ENCODE results near the gene EIF4G3.
"Not testable (repeated sequence)": the region's sequence is repeated elsewhere in the genome, so short reads cannot be mapped to it uniquely, and the experiment has no call there.

The EIF4G3 gene

DNA sequence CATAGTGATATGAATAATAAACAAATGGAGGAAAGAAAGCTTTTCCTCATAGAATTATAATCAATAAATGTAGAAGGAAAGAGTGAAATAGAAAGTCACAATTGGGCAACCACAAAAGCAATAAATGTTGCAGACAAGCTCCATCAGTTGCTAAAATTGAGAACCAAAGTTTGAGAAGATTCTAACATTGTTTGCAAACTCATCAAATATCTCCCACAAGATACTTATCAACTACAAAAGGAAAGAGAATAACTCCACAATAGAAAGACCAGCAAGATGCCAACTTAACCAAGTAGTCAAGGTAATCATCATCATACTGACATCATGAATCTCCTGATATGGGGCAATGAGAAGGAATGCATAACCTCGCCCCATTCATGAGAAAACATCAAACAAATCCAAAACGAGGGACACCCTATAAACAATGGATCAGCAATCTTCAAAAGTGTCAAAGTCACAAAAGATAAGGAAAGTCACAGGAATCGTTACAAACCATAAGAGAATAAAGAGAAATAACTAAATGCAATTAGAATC lies 16.4 kb downstream of the EIF4G3 start:
- no peak for DNase-seq
- intact Hi-C loops (cut with DNase I), result no loop called here

GRCh38 chr1:21157868-21158267 lies 18.8 kb downstream of the EIF4G3 start:
- intact Hi-C loops (cut with DNase I), result no loop called here

DNA sequence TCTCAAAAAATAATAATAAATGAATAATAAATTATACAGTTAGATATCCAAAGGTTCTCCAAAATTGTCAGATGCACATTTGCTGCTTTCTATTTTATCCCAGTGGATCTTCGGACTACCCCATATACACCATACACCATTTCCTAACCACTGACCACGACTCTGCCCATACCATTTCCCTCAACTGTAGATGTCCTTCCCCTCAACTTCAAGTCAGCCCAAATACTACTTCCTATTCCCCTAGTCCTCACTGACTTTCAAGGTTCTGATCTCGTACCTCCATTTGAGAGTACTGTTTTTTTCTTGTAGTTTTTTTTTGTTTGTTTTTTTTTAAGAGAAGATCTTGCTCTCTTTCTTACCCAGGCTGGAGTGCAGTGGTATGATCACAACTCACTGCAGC lies 19.6 kb downstream of the EIF4G3 start:
- intact Hi-C loops (cut with DNase I), result no loop called here
- no peak for DNase-seq

More at GRCh38 chr1:21157868-21158267, 18.8 kb downstream of the EIF4G3 start:
- DNase-seq, result no peak

GRCh38 chr1:21156019-21156418 lies 20.7 kb downstream of the EIF4G3 start:
- DNase-seq, result no peak
- intact Hi-C loops (cut with DNase I), result no loop called here

GRCh38 chr1:21154717-21155116 lies 22.0 kb downstream of the EIF4G3 start:
- DNase-seq, result no peak
- intact Hi-C loops (cut with DNase I), result no loop called here

DNA sequence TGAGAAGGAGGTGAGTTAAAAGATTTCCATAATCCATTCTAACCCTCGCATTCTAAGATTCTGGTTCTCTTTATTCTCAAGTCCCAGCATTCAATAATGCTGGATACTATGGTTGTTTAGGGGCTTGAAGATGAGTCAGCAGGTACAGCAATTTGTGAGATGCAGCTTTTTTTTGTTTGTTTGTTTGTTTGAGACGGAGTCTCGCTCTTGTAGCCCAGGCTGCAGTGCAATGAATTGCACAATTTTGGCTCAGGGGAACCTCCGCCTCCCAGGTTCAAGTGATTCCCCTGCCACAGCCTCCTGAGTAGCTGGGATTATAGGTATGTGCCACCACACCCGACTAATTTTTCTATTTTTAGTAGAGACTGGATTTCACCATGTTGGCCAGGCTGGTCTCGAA lies 23.3 kb downstream of the EIF4G3 start:
- DNase-seq, result no peak
- intact Hi-C loops (cut with DNase I), result no loop called here

GRCh38 chr1:21152423-21153100 lies 24.1 kb downstream of the EIF4G3 start:
- no peak for DNase-seq
- intact Hi-C loops (cut with DNase I), result no loop called here

GRCh38 chr1:21149855-21150432 lies 26.8 kb downstream of the EIF4G3 start:
- intact Hi-C loops (cut with DNase I), result no loop called here
- DNase-seq, result peak in 8 of 10 donors; percentile 23 to 95 (median 44)

DNA sequence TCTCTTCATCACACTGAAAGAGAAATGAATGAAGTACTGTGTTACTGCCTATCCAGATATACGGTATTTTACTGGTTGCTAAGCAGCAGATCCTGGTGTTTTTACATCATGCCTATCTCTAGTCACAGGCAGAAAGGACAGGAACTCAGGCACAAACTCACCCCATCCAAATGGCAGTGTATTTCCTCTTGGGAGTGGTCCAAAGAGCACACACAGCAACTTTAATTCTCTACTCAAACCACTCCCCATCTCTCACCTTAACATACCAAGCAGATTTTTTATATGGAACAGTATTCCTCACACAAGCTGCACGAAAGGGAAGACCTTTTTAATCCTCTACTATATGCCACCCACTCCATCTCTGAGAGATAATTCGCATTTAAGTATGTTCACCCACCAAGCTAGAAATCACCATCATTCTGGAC lies 27.3 kb downstream of the EIF4G3 start:
- intact Hi-C loops (cut with DNase I), result no loop called here
- DNase-seq, result no peak

GRCh38 chr1:21143752-21144151 lies 32.9 kb downstream of the EIF4G3 start:
- DNase-seq, result no peak
- intact Hi-C loops (cut with DNase I), result no loop called here

- DNase-seq, result no peak
- intact Hi-C loops (cut with DNase I), result no loop called here
Observed at GRCh38 chr1:21143138-21143537, 33.6 kb downstream of the EIF4G3 start.

GRCh38 chr1:21141030-21141429 lies 35.7 kb downstream of the EIF4G3 start:
- intact Hi-C loops (cut with DNase I), result no loop called here
- DNase-seq, result no peak

- intact Hi-C loops (cut with DNase I), result no loop called here
- DNase-seq, result peak in 1 of 10 donors; percentile 54
Observed at GRCh38 chr1:21139601-21140000, 37.1 kb downstream of the EIF4G3 start.

- intact Hi-C loops (cut with DNase I); DNase-seq: not testable (repeated sequence)
Observed at GRCh38 chr1:21136344-21136743, 40.4 kb downstream of the EIF4G3 start.

DNA sequence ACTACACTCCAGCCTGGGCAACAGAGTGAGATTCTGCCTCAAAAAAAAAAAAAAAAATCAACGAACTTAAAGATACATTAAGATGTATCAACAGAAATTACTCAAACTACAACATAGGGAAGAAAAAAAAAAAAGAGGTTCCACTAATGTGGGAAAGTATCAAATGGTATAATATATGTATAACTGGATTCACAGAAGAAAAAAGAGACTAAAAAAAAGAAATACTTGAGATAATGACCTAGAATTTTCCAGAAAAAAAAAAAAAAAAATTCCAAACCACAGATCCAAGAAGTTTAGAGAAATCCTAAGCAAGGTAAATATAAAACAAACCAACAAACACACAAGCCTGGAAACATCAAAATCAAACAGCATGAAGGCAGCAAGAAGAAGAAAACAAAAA lies 45.5 kb downstream of the EIF4G3 start:
- intact Hi-C loops (cut with DNase I), result no loop called here

GRCh38 chr1:21129407-21129806 lies 47.3 kb downstream of the EIF4G3 start:
- no peak for DNase-seq
- intact Hi-C loops (cut with DNase I), result no loop called here

More for the DNA sequence above, 45.5 kb downstream of the EIF4G3 start:
- DNase-seq, result no peak

DNA sequence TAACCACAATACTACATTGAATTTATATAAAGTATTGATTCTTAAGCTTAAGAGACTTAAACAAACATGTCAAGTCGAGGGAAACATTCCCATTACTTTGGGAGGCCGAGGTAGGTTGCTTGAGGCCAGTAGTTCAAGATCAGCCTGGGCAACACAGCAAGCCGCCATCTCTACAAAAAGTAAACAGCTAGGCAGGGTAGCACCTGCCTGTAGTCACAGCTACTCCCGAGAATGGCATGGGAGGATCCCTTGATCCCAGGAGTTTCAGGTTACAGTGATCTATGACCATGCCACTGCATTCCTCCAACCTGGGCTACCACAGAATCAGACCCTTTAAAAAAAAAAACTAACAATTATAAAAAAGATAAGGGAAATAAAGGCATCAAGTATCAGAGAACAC lies 50.4 kb downstream of the EIF4G3 start:
- DNase-seq, result no peak
- intact Hi-C loops (cut with DNase I), result no loop called here

DNA sequence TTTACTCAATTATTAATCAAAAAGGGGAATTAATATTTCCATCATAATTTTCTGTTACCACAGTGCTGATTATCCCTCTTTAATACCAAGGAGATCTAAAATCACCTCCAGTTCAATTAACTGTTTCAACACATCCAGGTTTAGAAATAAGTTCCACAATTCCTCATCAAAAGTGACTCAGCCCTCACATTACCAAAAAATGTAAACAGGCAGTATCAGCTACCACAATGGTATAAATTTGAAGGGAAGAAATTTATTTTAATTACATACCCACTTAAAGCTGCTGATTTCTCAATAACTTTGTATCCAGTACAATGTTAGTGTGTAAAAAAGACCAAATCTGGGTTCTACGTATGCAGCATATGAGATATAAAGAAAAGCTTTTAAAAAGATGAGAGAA lies 51.9 kb downstream of the EIF4G3 start:
- intact Hi-C loops (cut with DNase I), result no loop called here
- no peak for DNase-seq

- DNase-seq, result no peak
- intact Hi-C loops (cut with DNase I), result no loop called here
Observed at GRCh38 chr1:21123287-21123948, 53.3 kb downstream of the EIF4G3 start.

GRCh38 chr1:21121764-21122471 lies 54.8 kb downstream of the EIF4G3 start:
- DNase-seq, result no peak
- intact Hi-C loops (cut with DNase I), result no loop called here

DNA sequence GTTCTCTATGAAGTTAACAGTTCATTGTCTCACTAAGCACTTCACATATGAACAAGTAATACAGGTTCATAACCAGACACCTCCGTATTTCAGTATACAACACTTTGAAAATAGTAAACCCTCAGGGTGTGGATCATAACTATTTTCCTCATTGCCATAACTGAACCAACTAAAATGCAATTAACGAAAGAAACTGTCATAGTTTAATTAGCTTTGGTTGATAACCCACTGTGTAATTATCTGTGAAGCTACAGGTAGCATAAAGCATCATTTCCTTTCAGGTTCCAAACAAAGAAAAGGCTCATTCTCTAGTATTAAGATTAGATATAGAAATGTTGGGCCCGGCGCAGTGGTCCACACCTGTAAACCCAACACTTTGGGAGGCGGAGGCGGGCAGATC lies 58.5 kb downstream of the EIF4G3 start:
- DNase-seq, result no peak
- intact Hi-C loops (cut with DNase I), result loop anchor here (10.0 kb wide), 1 partner anchor 57 kb away; the partner anchor contains the start of gene EIF4G3

Measured in posterior cingulate gyrus (tissue), 11 donors.